HCT116 (cell line): ENCODE measurements around the gene NBAS. TPM values are rescaled to one million over a fixed set of nuclear protein-coding genes. Genes with fewer than 3 reads are reported as not detected.

Experiments used
- ATAC-seq: fragments of 200-7000 bp; cut with Tn5 transposase; 2 replicates; pipeline ENCODE4 v1.9.1; 2020; ENCODE audit warnings: mild to moderate bottlenecking, moderate library complexity
- BruUV-seq: library from RNA; stranded (reverse); fragments of 400-500 nt; replicated peaks from 2 replicates; lab custom pipeline; 2021; lab: Mats Ljungman, UMichigan
- CTCF ChIA-PET: fragments of 300-600 bp; sonication (Branson Sonifier 250); formaldehyde crosslinking; loops from one replicate; lab custom pipeline; 2021; ENCODE audit warnings: antibody characterized with exemption; lab: Charles Lee
- POLR2A ChIA-PET: fragments of 300-600, 350-600 bp; sonication (Branson Sonifier 250); formaldehyde crosslinking; loops from one replicate; lab custom pipeline; 2021; ENCODE audit warnings: antibody characterized with exemption; lab: Charles Lee
- RAD21 ChIA-PET, 2 experiments: fragments of 300-600 bp; sonication (Branson Sonifier 250); formaldehyde crosslinking; loops; one replicate each; lab custom pipeline; 2023; ENCODE audit warnings: low total read pairs in 2 of 2; ENCODE audit not compliant: uncharacterized antibody in 2 of 2, unreplicated experiment in 2 of 2, low non-redundant PET in 1 of 2; lab: Charles Lee
- DNase-seq: peaks from one replicate; pipeline ENCODE4 v3.0.0-alpha.2; 2010; ENCODE audit warnings: low read depth, low spot score
- H2AFZ ChIP-seq: fragments of 200-600 bp; shearing (Covaris generic), sonication (generic); 2 replicates; pipeline ENCODE4 v1.6.1; 2017; ENCODE audit warnings: low read depth, mixed run types, mixed read lengths, antibody characterized with exemption, low read length; ENCODE audit not compliant: poor library complexity, severe bottlenecking
- H3K27ac ChIP-seq: 2 replicates; pipeline ENCODE4 v1.5.1; 2012; ENCODE audit warnings: low read depth, low read length
- H3K27me3 ChIP-seq: fragments of 200-600 bp; sonication (generic); 2 replicates; pipeline ENCODE4 v1.6.1; 2016; ENCODE audit warnings: mixed run types, low read length, mixed read lengths; ENCODE audit not compliant: insufficient read depth
- H3K36me3 ChIP-seq, 2 experiments: fragments of 200-500 bp in 1 of 2; fragments of 200-600 bp in 1 of 2; sonication (Bioruptor generic) in 1 of 2; sonication (generic) in 1 of 2; 2 replicates each; pipeline versions ENCODE4 v1.5.1 to v1.6.1; 2014 to 2016; ENCODE audit warnings: low read length in 2 of 2, inconsistent platforms in 1 of 2, mixed read lengths in 1 of 2, mixed run types in 1 of 2; ENCODE audit not compliant: insufficient read depth in 2 of 2, control insufficient read depth in 1 of 2
- H3K4me1 ChIP-seq, 2 experiments: fragments of 200-600 bp in 1 of 2; sonication (generic) in 1 of 2; 2 replicates each; pipeline versions ENCODE4 v1.5.1 to v1.6.1; 2012 to 2017; ENCODE audit warnings: low read length in 2 of 2, inconsistent platforms in 1 of 2, mild to moderate bottlenecking in 1 of 2, mixed read lengths in 1 of 2, mixed run types in 1 of 2, moderate library complexity in 1 of 2; ENCODE audit not compliant: insufficient read depth in 2 of 2, control insufficient read depth in 1 of 2
- H3K4me2 ChIP-seq: fragments of 200-600 bp; sonication (generic); 2 replicates; pipeline ENCODE4 v1.6.1; 2017; ENCODE audit warnings: mixed run types, low read length, mixed read lengths
- H3K4me3 ChIP-seq, 2 experiments: fragments of 200-600 bp in 1 of 2; sonication (generic) in 1 of 2; replicated peaks in 1 of 2; 2 replicates each; pipeline ENCODE4 v1.5.1; 2011 to 2016; ENCODE audit warnings: low read length in 2 of 2, control low read depth in 1 of 2, low read depth in 1 of 2, mild to moderate bottlenecking in 1 of 2, mixed read lengths in 1 of 2, mixed run types in 1 of 2
- H3K79me2 ChIP-seq: fragments of 200-600 bp; sonication (generic); 2 replicates; pipeline ENCODE4 v1.6.1; 2017; ENCODE audit warnings: mild to moderate bottlenecking, mixed run types, low read length, moderate library complexity, mixed read lengths; ENCODE audit not compliant: insufficient read depth
- H3K9ac ChIP-seq: fragments of 200-600 bp; sonication (generic); 2 replicates; pipeline ENCODE4 v1.6.1; 2016; ENCODE audit warnings: low read length, mixed read lengths
- H3K9me2 ChIP-seq: fragments of 200-600 bp; sonication (generic), shearing (Covaris generic); 2 replicates; pipeline ENCODE4 v1.6.1; 2017; ENCODE audit warnings: mixed run types, mild to moderate bottlenecking, moderate library complexity; ENCODE audit not compliant: insufficient read depth
- H3K9me3 ChIP-seq, 2 experiments: fragments of 200-500 bp in 1 of 2; fragments of 200-600 bp in 1 of 2; sonication (Bioruptor generic) in 1 of 2; sonication (generic) in 1 of 2; 2 replicates each; pipeline ENCODE4 v1.6.1; 2014 to 2017; ENCODE audit warnings: low read length in 2 of 2, mixed read lengths in 2 of 2, inconsistent platforms in 1 of 2, low read depth in 1 of 2, mild to moderate bottlenecking in 1 of 2, mixed run types in 1 of 2, moderate library complexity in 1 of 2; ENCODE audit not compliant: control insufficient read depth in 1 of 2, insufficient read depth in 1 of 2
- H4K20me1 ChIP-seq: fragments of 200-600 bp; sonication (generic), shearing (Covaris generic); 2 replicates; pipeline ENCODE4 v1.6.1; 2017; ENCODE audit warnings: mixed run types, mild to moderate bottlenecking, moderate library complexity; ENCODE audit not compliant: insufficient read depth
- CEBPB ChIP-seq: IDR thresholded peaks from 2 replicates; pipeline ENCODE4 v1.6.1; 2012; ENCODE audit warnings: low read depth
- EGR1 ChIP-seq: IDR thresholded peaks from 2 replicates; pipeline ENCODE4 v1.6.1; 2012; ENCODE audit warnings: low read depth
- ELF1 ChIP-seq: IDR thresholded peaks from 2 replicates; pipeline ENCODE4 v1.6.1; 2012; ENCODE audit warnings: low read depth, borderline replicate concordance
- EZH2 ChIP-seq: fragments of 200-600 bp; sonication (generic); IDR thresholded peaks from 2 replicates; pipeline ENCODE4 v1.6.1; 2017; ENCODE audit warnings: antibody characterized with exemption, mixed run types
- JUND ChIP-seq: IDR thresholded peaks from 2 replicates; pipeline ENCODE4 v1.6.1; 2012
- MAX ChIP-seq: IDR thresholded peaks from 2 replicates; pipeline ENCODE4 v1.6.1; 2012
- POLR2AphosphoS5 ChIP-seq: IDR thresholded peaks from 2 replicates; pipeline ENCODE4 v1.6.1; 2011; ENCODE audit warnings: mild to moderate bottlenecking, low read depth, low read length, moderate library complexity
- REST ChIP-seq: IDR thresholded peaks from 2 replicates; pipeline ENCODE4 v1.6.1; 2012; ENCODE audit warnings: low read depth
- SP1 ChIP-seq: IDR thresholded peaks from 2 replicates; pipeline ENCODE4 v1.6.1; 2012; ENCODE audit warnings: low read depth
- YY1 ChIP-seq: IDR thresholded peaks from 2 replicates; pipeline ENCODE4 v1.6.1; 2011; ENCODE audit warnings: low read length, low read depth, moderate library complexity, mild to moderate bottlenecking; ENCODE audit not compliant: insufficient replicate concordance; ENCODE audit errors: extremely low read depth
- ZBTB33 ChIP-seq: IDR thresholded peaks from 2 replicates; pipeline ENCODE4 v1.6.1; 2011; ENCODE audit warnings: mild to moderate bottlenecking, low read length, moderate library complexity; ENCODE audit not compliant: insufficient replicate concordance; ENCODE audit errors: extremely low read depth
- intact Hi-C: fragments of 100-400 bp; cut with micrococcal nuclease; formaldehyde crosslinking; loops from 2 replicates; pipeline ENCODE4 v1.10.0; 2022
- total RNA-seq: library from RNA; stranded (reverse); gene quantifications from one replicate; pipeline ENCODE4 v1.2.1, GENCODE V29; 2021; ENCODE audit not compliant: unreplicated experiment

NBAS gene
- total RNA-seq, 1 experiment from 2014 or later = 32.8 TPM

GRCh38 chr2:15154297-15154696 lies 406.8 kb downstream of the NBAS start:
- Histone ChIP-seq H3K9me2 (no peaks in the 10 kb centered on the region), H3K36me3 (no peaks in the 10 kb centered on the region), H3K4me2 (no peak overlapping the region), H3K27me3 (no peaks in the 10 kb centered on the region; the same call in 1 of the 2 replicates), H3K79me2 (no peaks in the 10 kb centered on the region), H3K9me3 (no peaks in the 10 kb centered on the region)
- intact Hi-C loops = no loop called here
- DNase-seq = no peak
- RAD21 ChIA-PET = no interaction called here
- CTCF ChIA-PET = no interaction called here
- no peak for TF ChIP-seq REST
- TF ChIP-seq CEBPB = no peak
- no peak for TF ChIP-seq JUND
- TF ChIP-seq POLR2AphosphoS5 = no peak
- TF ChIP-seq ELF1 = no peak
- TF ChIP-seq MAX = no peak
- TF ChIP-seq SP1 = no peak
- TF ChIP-seq EGR1 = no peak
- TF ChIP-seq YY1 = no peak
- TF ChIP-seq EZH2 = no peak
- TF ChIP-seq ZBTB33 = no peak
- TF ChIP-seq, all 23 proteins: peak for 0
- Histone ChIP-seq H3K4me1 (no peaks in the 10 kb centered on the region; a peak in 1 of 4 replicates), H3K4me3 (no peak overlapping the region), H3K27ac (no peak overlapping the region), H4K20me1 (no peaks in the 10 kb centered on the region), H2AFZ (no peak overlapping the region), H3K9ac (no peak overlapping the region)
- POLR2A ChIA-PET = no interaction called here
- ATAC-seq = no peak
- BruUV-seq = no TSS peak
